Activated CD4-positive, alpha-beta T cell treated with anti-CD3 and anti-CD28 coated beads, Interleukin-2, amount 50 U/mL, for 48 hours (primary cell): ENCODE results near the gene NSMCE1.
A peak's percentile ranks its signal among the peaks of the same experiment; 100 is the strongest.
"Not testable (repeated sequence)": the region's sequence is repeated elsewhere in the genome, so short reads cannot be mapped to it uniquely, and the experiment has no call there.

Experiments
- DNase-seq, 2 experiments: peaks; one replicate each; pipeline ENCODE4 v3.0.0-alpha.2; 2020

The NSMCE1 gene

GRCh38 chr16:27302126-27302525, 33.6 kb upstream of the NSMCE1 start:
- no peak for DNase-seq

DNA sequence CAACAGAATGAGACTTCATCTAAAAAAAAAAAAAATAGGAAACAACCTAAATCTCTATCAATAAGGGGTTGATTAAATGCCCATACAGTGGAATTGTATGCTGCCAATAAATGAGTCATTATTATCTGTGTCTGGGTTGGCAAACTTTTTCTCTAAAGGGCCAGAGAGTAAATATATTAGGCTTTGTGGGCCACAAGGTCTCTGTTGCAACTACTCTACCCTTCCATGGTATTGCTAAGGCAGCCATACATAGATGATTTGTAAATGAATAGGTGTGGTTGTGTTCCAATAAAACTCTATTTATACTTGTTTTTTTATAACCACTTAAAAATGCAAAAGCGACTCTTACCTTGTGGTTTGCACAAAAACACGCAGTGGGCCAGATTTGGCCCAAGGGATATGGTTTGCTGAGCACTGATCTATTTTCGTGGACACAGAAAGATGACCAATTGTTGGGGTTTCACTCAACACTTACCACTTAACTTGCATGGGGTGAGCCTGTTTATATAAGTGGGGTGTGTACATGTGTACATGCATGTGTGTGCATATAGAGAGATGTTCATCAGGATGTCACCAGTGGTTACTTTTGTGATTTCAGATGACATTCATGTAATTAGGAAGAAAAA, 32.8 kb upstream of the NSMCE1 start:
- DNase-seq = no peak

GRCh38 chr16:27298132-27298531, 29.6 kb upstream of the NSMCE1 start:
- DNase-seq = no peak

DNA sequence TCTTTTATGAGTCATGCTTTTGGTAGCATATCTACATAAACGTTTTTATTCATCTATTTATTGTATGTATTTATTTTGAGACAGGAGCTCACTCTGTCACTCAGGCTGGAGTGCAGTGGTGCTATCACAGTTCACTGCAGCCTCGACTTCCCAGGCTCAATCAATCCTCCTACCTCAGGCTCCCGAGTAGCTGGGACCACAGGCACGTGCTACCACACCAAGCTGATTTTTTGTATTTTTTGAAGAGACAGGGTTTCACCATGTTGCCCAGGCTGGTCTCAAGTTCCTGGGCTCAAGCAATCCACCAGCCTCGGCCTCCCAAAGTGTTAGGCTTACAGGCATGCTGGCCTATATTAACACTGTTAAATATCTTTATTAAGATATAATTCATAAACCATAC, 24.8 kb upstream of the NSMCE1 start:
- DNase-seq = no peak

DNA sequence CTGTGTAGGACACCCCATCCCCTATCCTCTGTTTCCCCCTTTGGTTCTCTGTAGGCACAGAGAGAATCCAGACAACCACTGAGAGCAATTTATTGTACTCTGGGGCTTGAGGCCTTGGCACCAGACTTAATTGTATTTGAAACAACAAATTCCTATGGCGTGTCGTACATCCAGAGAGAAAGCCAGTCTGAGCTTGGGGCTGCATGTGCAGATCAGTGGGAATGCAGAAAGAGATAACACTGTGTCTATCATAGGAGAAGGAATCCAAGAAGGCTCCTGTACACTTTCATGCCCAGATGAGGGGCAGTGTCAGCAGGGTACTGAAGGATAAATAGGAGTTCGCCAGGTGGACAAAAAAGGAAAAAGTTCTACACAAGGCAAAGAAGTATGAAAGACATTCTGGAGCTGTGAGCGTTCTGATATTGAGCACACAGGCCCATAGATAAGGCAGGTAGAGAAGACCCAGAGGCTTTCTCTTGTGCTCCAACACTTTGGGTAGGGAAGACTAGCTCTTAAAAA, 23.2 kb upstream of the NSMCE1 start:
- no peak for DNase-seq

GRCh38 chr16:27291106-27291505, 22.5 kb upstream of the NSMCE1 start:
- no peak for DNase-seq

DNA sequence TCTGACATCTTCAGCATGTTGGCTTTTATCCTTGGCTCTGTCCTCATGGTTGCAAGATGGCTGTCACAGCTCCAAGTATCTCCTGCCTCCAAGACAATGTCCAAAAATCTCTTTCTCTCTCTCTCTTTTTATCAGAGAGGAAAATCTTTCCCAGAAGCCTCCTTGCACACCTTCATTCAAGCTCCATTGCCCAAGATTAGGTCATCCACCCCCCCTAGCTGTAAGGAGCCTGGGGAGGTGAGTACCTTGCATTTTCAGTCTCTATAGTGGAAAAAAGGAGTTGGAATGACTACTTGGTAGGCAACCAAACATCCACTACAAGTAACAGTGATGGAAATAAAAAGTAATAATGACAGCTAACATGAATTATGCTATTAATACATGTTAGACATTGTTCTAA, 22.0 kb upstream of the NSMCE1 start:
- no peak for DNase-seq

DNA sequence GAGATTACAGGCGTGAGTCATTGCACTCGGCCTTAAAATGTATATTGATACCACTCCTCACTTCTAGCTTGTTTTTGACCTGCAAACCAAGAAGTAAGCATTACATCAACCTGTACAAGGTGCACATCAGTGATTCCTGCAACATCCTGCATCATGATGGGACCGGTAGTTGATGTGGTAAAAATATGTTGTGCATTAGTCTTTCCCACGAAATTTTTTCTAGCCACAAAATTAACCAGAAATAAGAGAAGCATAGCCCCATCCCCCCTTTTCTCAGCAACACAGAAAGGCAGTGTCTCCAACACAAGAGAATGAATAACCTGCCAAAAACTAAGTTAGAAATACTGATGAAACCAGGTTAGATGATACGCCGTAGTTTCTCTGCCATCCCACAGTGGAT, 21.1 kb upstream of the NSMCE1 start:
- no peak for DNase-seq

DNA sequence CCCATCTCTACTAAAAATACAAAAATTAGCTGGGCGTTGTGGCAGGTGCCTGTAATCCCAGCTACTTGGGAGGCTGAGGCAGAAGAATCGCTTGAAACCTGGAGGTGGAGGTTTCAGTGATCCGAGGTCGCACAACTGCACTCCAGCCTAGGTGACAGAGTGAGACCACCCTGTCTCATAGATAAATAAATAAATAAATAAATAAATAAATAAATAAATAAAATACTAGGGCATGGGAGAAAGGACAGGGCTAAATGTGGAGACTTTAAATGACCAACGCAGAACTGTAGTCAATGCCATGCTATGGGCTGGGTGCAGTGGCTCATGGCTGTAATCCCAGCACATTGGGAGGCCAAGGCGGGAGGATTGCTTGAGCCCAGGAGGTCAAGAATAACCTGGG, 19.7 kb upstream of the NSMCE1 start:
- DNase-seq = not testable (repeated sequence)

- DNase-seq = no peak
These were observed 19.3 kb upstream of the NSMCE1 start for GRCh38 chr16:27287887-27288286.

DNA sequence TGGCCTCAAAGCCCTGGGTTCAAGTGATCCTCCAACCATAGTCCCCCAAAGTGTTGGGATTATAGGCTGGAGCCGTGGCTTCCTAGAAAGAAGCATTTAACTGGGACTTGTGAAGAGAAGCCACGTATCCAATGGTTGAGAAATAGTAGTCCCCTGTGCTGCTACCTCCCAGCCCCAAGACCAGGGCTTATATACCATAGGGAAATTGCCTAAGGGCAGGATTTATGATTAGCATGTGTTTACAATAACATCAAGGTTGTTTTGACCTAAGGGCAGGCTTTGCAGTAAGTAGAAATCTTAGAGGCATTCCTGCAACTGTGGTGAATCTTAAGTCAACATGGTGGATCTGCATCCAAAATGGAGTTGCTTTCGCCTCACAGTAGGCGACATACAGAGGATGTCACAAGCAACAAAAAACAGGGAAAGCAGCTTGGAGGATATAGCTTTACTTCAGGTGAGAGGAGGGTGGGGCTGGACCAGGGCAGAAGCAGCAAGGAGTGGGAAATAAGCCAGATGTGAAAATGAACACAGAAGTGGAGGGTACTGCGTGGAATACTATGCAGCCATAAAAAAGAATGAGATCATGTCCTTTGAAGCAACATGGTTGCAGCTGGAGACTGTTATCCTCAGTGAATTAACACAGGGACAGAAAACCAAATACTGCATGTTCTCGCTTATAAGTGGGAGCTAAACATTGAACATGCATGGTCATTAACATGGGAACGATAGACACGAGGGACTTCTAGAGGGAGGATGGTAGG, 18.7 kb upstream of the NSMCE1 start:
- DNase-seq = no peak

DNA sequence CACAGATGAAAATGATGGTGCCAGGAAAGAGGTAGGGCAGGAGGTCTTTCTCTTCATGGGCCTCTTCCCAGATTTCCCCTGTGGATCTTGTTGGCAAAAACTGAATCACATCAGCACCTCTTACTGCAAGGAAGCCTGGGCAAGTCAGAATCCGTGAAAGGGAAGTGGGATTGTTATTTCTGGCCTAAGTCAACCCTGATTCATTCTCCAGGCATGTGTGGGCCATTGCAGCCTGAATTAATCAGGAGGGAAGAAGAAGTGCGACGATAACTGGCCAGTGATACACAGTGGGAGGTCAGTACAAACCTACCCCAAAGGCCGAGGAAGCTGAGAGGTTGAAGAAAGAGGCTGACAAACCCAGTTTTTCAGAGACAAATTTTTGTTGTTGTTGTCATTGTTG, 17.9 kb upstream of the NSMCE1 start:
- no peak for DNase-seq

DNA sequence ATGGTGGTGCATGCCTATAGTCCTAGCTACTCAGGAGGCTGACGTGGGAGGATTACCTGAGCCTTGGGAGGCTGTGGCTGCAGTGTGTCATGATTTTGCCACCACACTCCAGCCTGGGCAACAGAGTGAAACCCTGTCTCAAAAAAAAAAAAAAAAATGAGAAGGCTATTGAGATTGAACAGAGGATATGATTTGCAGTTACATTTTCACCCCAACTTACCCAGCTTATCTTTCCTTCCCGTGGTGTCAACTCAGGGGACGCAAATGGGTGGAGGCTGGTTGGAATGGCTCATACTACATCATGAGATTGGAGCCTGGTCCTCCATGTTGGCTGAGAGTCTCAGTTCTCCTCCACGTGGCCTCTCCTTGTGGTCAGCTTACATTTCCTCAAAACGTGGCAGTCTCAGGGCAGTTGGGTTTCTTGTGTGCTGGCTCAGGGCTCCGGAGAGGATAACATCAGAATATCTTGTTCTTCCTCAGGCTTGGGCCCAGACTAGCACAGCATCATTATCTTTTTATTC, 17.2 kb upstream of the NSMCE1 start:
- no peak for DNase-seq

DNA sequence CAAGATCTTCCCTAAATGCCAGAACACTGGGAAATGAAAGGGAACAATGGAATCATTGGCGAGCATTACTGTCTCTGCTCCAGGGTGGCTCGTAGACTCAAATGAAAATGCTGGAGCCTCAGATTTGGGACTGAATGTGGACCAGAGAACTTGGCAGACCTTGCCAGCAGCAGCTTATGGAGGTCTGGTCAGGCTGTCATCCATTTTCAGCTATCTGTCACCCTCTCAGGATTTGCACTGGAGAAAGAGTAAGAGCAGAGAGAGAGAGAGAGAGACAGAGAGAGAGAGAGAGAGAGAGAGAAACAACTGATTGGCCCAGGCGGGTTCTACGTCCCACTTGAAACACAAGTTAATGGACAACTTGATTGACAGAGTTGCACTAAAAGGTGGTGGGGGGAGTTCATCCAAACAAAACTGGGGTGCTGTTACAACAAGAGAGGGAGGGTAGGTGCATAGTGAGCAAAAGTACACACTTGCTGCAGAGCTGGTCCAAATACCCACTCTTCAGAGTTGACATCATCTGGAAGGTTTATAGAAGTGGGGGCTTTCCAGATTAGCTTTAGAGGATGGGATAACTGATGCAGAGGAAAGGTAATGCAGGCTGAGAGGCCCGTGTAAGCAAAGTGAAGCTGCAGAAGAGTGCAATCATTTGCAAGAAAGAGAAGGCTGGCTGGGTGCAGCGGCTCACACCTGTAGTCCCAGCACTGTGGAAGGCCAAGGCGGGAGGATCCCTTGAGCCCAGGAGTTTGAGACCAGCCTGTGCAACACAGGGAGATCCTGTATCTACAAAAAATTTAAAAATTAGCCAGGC, 16.5 kb upstream of the NSMCE1 start:
- DNase-seq = no peak

- DNase-seq = no peak
These were observed 12.7 kb upstream of the NSMCE1 start for GRCh38 chr16:27281243-27281642.

DNA sequence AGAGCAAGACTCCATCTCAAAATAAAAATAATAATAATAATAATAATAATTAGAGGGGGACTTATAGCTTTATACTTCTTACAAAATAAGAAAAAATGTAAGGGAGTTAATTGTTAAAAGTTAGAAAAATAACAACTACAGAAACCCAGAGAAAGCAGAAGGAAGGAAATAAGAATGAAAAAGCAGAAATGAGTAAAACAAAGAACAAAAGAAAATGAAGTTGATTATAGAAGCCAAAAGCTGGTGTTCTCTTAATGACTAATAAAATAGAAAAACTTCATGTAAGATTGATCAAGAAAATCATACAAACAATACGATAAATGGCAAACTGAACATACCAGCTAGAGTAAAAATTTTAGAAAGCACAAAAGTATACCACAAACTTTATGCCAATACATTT, 6.8 kb upstream of the NSMCE1 start:
- DNase-seq = no peak

DNA sequence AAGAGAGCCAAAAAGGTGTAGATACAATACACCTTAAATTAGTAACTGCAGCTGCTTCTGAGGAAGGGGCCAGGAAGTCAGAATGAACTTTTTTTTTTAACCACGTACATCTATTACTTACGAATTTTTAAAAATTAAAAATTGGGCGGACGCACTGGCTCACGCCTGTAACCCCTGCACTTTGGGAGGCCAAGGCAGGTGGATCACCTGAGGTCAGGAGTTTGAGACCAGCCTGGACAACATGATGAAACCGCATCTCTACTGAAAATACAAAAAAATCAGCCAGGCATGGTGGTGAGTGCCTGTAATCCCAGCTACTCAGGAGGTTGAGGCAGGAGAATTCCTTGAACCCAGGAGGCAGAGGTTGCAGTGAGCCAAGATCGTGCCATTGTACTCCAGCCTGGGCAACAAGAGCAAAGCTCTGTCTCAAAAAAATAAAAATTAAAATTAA, 5.9 kb upstream of the NSMCE1 start:
- peak in 1 of 2 experiments; percentile 6 for DNase-seq

DNA sequence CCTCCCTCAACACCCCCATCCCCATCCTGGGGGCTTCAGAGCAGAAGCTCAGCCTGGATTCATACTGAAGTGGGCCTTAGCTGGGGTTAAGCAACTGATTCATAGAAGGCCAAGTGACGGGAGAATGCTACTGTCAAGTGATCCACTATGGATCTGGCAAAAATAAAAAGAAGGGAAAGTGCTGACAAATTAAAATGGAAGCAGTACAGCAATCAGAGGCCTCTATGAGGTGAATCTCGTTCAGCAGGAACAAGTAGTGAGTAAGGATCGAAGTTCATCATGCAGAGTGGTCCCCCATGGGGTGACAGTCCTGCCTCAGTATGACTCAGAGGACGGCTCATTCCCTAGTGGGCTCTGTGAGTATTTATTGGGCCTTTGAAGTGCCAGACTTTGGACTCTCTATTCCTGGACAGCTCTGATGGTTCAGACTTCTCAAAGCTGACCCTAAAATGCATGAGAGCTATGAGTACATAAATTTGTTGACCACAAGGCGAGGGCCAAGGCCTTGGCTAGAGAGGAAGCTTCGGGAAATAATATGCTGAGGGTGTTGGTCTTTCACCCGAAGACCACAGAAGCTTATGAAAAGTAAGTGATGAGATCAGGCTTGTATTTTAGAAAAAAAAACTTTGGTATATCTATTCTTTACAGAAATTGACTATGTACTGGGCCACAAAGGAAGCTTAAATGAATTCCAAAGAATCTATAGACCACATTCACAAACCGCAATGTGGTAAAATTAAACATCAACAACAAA, 5.3 kb upstream of the NSMCE1 start:
- DNase-seq = peak; percentile 48 to 63

DNA sequence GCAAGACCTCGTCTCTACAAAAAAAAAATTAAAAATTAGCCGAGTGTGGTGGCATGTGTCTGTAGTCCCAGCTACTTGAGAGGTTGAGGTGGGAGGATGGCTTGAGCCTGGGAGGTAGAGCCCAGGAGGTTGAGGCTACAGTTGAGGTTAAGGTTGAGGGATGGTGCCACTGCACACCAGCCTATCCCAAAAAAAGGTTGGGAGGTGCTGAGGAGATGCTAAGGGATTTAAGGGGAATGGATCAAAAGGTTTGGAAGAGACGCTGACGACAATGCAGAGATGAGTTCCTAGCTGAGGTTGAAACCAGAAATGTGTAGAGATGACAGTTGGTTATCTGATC, 4.7 kb upstream of the NSMCE1 start:
- DNase-seq = peak in 1 of 2 experiments; percentile 8

DNA sequence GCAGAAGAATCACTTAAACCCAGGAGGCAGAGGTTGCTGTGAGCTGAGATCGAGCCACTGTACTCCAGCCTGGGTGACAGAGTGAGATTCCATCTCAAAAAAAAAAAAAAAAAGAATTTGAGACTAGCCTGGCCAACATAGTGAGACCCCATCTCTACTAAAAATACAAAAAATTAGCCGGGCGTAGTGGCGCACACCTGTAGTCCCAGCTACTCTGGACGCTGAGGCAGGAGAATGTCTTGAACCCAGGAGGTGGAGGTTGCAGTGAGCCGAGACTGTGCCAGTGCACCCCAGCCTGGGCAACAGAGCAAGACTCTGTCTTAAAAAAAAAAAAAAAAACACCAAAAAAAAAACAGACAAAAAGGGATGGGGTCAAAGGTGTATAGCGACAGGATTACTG, 4.1 kb upstream of the NSMCE1 start:
- DNase-seq = peak in 1 of 2 experiments; percentile 2

- peak in 1 of 2 experiments; percentile 2 for DNase-seq
These were observed 3.5 kb upstream of the NSMCE1 start for GRCh38 chr16:27272076-27272475.

GRCh38 chr16:27270349-27270748, 1.8 kb upstream of the NSMCE1 start:
- peak in 1 of 2 experiments; percentile 40 for DNase-seq
